HG03066 (cell line): Measurements from ENCODE around the gene SNX24.
A peak's percentile ranks its signal among the peaks of the same experiment; 100 is the strongest.
"Not testable (repeated sequence)": the region's sequence is repeated elsewhere in the genome, so short reads cannot be mapped to it uniquely, and the experiment has no call there.

ENCODE experiments used
- ATAC-seq: cut with Tn5 transposase; IDR thresholded peaks from one replicate; pipeline ENCODE4 v1.9.1; 2021; ENCODE audit warnings: low read depth; ENCODE audit not compliant: unreplicated experiment

Gene SNX24

DNA sequence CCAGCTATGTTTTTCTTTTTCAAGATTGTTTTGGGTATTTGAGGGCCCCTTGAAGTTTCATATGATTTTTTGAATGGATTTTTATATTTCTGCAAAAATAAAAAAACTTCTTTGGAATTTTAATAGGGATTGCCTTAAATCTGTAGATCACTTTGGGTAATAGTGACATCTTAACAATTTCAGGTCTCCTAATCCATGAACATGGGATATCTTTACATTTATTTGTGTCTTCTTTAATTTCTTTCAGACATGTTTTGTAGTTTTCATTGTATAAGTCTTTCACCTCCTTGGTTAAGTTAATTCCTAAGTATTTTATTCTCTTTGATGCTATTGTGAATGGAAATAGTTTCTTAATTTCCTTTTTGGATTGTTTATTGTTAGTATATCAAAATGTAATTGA is 112.0 kb downstream of the SNX24 start:
- no peak for ATAC-seq

DNA sequence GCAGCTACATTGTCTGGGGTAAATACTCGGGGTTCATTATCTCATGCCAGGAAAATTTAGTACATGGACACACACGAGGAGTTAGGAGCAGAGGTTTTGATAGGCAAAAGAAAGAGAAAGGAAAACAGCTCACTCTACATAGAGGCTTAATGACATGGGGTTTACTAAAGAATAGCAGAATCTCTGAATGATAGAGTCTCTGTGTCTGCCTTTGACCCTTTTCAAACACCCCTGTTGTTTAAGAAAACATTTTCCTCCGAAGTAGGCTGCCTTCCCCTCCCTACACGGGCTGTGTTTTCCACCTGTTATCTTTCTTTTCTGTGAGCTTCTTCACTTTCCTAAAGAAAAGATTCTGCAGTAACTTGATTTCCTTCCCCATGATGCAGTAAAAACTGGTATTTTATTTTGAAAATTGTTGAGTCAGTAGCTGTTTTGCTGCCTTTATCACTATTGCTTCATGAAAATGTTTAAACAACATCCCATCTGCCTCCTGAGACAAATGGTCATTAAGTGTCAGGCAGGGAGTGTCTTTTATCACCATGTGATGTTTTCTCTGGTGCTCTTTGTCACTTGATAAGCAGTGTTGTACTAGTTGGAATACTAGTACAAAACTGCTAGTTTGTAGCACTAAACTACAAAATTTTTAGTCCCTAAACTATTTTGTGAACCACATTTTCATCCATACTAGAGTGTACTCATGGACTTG is 114.5 kb downstream of the SNX24 start:
- no peak for ATAC-seq

DNA sequence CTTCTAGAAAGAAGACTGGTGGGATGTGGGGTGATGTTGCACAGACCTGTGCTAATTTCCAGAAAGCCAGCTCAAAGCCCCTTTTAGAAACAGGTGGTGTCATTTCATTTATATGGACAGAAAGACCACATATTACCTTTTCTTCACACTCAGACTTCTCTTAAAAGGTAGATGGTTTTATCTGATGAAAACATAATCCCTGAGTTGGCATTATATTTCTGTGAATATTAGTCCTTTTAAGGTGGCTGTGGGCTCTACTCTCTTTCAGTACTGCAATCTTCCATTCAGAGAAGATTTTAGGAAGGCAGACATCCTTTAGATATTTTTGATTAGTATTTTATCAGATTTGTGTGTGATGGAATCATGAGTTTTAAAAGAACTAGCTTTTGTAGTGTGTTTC is 117.9 kb downstream of the SNX24 start:
- ATAC-seq = no peak

DNA sequence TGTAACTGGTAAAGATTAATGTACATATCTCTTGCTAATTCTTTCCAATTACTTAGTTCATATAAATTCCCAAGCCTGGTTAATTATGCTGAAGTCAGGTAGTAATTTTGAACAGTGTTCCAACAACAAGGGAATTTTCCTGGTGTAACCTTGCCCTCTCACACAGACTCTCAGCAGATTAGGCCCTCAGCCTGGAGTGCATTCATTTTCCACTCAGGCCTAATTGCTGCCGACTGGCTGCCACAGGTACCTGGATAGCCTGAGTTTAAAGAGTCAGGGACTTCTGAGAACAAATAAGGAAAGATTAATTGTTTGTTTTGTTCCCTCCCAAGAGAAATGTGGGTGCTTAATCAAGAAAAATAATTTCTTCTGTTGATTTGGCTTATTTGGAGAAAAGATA is 119.7 kb downstream of the SNX24 start:
- ATAC-seq = no peak

DNA sequence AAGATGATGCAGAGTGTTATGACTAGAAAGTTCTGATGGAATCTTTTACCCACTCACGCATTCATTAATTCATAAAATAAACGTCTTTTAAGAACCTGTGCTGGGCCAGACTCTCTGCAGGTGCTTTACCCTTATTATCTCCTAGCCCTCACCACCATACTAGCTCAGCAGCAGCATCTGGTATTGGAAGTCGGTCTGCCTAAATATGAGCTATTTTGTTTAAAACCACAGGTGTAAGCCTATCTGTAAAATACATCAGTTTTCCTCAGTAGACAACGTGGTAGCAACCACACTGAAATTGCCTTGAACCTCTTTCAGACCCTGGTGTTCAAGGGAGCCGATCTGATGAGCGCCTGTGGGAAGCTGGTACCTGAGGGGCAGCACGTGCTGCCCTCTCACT is 121.7 kb downstream of the SNX24 start:
- ATAC-seq = no peak

DNA sequence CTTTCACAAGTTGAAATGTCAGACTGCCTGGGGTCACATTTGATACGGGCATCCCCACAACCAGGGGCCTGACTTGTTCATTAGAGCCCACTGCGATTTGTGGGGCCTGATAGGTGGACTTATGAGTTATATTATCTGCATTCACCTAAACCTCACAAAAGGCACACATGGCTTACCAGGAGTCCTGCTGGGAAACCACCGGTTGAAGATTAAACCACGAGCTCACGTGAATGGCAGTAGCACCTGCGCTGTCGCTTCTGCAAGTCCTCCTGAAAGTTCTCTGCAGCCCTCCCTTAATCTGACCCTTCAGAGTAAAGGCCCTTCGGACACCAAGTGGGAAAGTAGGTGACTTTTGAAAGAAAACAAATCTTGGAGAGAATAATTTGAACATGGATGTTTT is 122.2 kb downstream of the SNX24 start:
- peak; percentile 98 for ATAC-seq

DNA sequence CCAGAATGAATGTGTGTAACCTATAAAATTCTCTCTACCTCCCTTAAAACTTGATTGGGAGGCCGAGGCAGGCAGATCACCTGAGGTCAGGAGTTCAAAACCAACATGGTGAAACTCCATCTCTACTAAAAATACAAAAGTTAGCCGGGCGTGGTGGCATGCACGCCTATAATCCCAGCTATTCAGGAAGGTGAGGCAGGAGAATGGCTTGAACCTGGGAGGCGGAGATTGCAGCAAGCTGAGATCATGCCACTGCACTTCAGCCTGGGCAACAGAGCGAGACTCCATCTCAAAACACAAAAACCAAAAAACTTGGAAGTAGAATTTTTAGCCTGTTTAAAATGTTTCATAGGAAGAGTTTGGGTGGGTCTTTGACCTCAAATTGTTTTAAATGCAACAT is 122.6 kb downstream of the SNX24 start:
- ATAC-seq = not testable (repeated sequence)

DNA sequence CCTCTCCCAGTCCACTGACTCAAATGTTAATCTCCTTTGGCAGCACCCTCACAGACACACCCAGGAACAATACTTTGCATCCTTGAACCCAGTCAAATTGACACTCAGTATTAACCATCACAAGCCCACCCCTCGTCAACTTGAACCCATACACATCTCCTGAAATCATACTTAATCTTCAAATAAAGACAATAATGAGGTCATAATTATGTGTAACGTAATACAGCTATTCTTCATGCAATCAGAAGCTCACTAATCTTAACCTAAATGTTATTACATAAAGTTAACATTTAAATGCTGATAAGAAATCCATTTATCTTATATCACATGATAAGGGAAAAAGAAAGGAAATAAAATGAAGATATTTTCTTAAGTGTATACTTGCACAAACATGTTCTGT is 125.9 kb downstream of the SNX24 start:
- no peak for ATAC-seq

DNA sequence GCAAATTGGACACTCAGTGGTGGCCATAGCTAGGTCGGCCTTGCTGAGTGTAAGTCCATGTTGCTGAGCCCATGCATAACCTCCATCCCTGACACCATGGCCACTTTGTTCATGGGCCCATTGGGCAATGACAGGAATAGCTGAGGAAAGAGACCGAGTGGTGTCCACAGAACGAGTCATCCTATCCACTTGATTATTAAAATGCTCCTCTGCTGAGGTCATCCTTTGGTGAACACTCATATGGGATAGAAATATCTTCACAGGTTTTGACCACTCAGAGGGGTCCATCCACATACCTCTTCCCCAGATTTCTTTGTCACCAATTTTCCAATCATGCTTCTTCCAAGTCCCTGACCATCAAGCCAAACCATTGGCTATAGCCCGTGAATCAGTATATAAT is 127.5 kb downstream of the SNX24 start:
- no peak for ATAC-seq

DNA sequence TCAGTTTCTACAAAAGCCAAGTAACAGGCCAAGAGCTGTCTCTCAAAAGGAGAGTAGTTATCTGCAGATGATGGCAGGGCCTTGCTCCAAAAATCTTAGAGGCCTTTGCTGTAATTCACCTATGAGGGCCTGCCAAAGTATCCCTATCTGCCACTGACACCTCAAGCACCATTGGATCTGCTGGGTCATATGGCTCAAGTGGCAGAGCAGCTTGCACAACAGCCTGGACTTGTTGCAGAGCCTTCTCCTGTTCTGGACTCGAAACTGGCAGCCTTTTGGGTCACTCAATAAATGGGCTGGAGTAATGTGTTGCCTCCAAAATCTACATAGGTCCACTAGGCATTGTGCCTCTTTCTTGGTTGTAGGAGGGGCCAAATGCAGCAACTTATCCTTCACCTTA is 128.3 kb downstream of the SNX24 start:
- ATAC-seq = not testable (repeated sequence)

DNA sequence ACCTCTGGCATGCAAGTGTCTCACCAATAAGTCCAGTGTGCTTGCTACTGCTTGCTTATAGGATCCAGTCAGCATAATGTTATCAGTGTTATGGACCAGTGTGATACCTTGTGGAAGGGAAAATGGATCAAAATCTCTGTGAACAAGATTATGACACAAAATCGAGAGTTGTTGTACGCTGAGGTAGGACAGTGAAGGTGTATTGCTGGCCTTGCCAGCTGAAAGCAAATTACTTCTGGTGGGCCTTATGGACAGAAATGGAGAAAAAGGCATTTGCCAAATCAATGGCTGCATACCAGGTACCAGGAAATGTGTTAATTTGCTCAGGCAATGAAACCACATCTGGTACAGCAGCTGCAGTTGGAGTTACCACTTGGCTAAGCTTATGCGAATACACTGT is 128.8 kb downstream of the SNX24 start:
- not testable (repeated sequence) for ATAC-seq

DNA sequence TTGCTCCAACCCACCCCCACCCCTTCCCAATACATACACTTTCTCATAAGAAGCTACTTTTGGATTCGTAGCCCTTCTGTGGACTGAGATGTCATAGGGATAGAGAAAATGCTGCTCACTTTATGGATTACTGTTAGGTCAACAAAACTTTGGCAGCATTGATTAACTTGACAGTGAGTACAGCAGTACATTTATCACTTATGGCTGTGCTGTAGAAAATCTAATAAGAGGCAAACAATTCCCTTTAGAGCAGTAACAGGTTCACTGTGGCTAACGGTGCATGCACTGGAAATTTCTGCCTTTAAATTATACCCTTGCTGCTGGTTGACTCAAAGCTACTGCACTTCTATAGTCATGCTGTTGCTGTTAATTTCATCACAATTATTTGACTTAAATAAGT is 131.9 kb downstream of the SNX24 start:
- no peak for ATAC-seq

DNA sequence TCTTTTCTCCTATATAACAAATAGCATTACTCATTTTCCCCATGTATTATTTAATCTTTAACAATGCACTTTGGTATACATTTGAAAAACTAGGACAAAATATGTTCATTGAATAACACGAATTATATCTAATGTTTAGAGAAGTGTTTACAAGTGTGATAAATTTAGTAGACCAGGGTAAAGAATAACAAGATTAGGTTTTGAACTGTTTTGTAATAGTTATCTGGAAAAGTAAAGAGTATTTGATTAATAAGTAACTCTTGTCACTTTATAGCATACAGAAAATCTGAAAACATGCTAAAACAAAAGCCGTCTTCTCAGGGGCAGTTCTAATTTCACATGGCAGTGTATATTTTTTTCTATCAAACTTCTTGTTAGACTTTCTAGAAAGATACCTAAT is 132.7 kb downstream of the SNX24 start:
- ATAC-seq = no peak

DNA sequence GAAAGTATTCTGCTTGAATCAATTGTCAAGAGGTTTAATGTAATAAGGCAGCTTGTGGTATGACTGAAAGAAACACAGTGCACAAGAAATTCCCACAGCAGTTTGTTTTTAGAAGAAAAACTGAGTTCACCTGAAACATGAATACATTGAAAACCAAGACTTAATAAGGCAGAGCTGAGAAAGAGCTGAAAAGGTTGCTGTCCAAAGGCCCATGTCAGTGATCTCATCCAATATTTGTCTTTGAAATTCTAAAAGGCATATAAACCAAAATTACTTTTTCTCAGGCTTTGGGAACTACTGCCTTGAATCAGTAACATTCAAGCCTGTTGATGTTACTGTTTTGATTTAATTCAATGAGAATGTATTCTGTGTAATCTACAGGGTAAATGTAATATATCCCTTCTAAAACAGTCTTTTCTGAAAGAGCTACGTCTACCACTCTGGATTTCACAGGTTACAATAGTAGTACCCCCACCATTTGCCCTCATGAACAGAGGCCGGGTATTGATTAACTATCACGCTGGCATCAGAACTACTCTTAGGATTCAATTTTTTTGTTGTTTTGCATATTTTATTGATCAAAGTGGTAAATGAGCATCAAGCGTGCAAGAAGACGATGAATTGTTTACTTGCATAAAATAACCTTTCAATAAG is 133.4 kb downstream of the SNX24 start:
- ATAC-seq = no peak

DNA sequence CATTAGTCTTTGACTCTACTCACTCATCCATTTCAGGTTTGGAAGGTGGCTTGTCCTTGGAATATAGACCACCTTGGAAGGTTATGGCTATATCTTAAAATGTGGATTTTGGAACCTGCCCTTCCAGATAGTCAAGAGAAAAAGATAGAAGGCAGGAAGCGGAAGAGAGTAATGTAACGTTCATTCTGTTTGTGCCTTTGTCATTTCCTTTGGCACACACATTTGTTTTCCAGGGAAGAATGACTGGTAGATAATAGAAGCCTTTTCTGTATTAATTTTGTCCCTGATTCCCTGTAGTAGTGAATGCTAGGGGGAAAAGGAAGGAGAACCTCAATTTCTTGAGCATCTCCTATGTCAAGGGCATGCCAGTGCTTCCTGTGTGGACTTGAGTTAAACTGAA is 136.4 kb downstream of the SNX24 start:
- ATAC-seq = no peak

DNA sequence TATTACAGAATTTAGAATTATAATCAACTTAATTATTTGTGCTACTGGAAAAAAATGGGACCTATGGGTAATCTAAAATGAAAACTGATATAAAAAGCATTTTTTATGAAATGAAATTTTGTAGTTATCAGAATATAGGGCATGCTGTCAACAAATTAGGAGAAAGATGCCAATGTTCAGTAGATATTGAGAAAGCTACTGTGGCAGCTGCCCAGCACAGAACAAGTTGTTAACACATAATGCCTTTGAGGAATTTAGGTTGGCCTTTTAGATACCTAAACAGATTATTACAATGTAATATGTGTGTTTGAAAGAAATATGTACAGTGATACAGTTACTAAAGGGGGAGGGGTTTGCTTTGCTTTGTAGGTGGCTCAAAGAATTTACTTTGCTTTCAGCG is 137.0 kb downstream of the SNX24 start:
- no peak for ATAC-seq

DNA sequence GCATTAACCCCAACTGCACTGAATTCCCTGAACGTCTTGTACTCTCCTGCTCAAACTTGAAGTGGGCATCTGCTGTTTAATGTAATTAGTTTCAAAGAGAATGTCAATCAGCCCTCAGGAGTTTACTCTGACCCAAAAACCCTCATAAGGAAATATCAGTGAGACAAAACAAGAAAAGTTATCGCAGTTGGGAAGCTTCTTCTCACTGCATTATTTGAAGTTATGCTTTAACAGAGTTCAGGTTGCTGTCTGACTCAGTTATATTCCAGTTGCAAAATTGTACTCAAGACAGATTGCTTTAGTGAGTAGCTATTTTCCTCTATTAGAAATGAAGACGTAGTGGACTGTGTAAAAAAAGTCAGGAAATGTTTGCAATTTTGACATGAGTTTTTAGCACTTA is 139.0 kb downstream of the SNX24 start:
- no peak for ATAC-seq

DNA sequence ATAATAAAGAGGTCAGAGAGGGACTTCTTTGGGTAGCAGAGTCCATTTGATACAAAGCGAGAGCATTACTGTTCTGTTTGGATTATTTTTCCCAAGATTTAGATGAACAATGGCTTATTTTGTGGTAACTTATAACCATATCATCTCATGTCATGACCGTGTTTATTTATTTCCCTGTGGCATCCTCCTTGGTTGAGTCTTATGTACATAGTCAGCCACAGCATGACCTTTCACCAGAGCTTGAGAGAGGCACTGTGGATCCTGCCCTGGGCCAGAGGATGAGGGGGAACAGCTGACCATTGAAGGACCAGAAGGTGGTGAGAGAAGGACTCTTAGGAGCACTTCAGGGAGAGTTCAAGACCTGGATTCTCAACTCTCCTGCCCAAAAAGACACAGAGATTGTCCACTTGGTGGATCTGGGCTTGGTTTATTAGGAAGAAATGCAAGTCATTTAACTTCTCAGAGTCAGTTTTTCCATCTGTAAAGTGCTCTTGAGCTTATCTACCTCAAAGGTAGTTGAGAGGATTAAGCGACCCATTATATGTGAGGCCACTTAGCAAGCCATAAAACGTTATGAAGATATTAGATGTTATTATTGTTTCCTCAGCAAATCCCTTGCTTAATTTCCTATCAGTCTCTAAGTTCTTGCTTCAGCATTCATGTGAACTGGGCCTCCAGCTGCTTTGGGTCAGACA is 139.7 kb downstream of the SNX24 start:
- no peak for ATAC-seq

DNA sequence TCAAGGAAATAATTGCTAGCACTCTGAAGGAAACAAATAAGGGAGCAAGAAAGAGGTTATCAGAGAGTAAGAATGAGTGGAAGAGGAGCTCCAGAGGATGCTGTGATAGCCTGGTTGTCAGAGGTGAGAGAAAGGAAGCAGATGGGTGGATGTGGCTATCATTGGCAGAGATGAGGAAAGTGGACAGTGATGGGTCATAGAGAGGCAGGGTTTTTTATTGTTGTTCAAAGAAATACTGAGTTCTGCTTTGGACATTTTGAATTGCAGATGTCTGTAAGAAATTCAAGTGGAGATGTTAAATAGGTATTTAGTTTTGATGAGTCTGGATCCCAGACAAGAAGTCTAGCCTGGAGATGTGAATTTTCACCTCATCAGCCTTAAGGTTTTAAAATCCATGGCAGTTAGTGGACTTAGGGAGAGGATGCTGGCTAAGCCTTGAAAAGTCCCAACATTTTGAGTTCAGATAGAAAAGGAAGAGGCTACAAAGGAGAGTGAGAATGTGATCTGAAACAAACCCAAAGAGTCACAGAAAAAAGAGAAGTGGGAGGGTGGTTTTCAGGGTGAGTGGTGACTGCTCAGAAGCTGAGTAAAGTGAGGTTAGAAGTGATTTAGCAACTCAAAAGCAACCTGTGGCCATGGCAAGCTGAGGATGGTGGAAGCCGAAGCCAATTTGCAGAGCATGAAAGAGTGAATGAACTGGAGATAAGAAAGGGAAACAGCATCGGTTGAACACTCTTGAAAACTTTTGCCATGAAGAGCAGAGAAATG is 140.7 kb downstream of the SNX24 start:
- ATAC-seq = peak; percentile 85

DNA sequence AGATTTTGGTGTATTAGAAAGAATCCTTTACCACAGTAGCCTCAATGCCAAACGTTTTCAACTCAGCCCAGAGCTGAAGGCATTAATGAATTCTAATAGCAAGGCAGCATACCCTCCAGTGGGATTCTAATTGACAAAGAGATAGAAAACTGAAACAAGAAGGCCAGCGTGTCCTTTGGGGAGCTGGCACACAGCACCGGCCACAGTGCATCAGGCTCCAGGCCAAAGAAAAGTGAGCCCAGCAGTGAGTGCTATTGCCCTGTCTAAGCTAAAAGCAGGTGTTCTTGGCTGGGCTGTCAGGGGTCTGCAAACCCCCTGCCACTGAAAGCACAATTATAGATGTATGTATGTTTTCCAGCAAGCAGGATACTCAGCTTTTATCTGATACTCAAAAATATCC is 150.7 kb downstream of the SNX24 start:
- ATAC-seq = no peak

DNA sequence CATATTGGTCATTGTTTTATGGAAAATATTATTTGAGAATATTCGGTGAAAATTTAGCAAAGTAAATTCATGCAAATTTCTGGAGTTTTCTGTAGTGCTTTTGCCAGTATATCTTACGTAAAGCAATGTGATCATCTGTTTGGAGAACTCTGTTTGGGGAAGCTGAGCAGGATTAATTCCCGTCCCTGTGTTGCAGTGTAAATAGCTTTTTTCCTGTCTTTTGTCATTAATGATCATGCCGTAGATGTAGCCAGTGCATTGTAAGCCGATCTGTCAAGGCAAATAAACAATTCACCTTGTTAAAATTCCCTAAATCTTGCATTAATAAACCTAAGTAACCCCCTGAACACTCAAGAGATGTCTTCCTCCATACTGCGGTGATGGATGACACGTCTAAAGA is 151.9 kb downstream of the SNX24 start:
- no peak for ATAC-seq
